Tongue (tissue), 2 donors: ENCODE data around the gene UBA52. TPM values are rescaled to one million over a fixed set of nuclear protein-coding genes. Genes with fewer than 3 reads are reported as not detected.
A peak's percentile ranks its signal among the peaks of the same experiment; 100 is the strongest.
"Not testable (repeated sequence)": the region's sequence is repeated elsewhere in the genome, so short reads cannot be mapped to it uniquely, and the experiment has no call there.

ENCODE experiments used
- DNase-seq: peaks from one replicate; pipeline ENCODE4 v3.0.0-alpha.2; 2015
- total RNA-seq: library from RNA; depleted of rRNA; stranded (reverse); fragments of >200 nt; gene quantifications from one replicate; pipeline ENCODE4 v1.2.3, GENCODE V29; 2014

The UBA52 gene
- total RNA-seq, 1 donor from 2014 or later, result 385 TPM

DNA sequence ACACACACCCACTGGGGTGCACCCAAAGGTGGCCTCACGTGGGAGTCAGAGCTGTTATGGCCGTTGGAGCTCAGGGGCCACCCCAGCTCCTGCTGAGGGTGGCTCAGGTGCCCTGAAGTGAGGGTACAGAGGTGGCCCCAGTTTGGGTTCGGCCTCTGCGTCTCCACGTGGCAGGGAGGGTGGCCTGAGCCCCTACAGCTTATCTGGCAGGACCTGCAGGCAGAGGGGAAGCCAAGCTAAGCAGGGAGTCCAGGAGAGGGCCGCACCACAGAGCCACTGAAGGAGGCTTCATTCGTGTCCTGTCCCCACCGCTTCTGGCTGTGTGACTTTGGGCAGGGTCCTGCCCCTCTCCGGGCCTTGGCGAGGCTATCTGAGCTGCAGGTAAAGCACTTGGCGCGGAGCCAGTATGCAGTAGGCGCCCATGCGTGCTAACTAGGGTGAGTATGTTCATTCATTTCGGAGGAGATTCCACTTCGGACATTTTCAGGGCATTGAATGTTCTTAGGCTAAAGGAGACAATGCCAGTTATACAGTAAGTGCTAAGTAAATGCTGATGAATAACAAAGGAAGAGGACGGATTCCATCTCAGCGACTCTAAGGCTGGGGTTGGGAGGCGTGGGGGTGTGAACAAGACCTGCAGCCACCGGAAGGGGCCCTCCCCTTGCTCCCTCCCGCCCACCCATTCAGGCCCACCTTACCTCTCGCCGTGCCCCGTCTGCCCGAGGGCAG, 21.9 kb downstream of the UBA52 start:
- DNase-seq, result no peak

- peak; percentile 89 for DNase-seq
Measured at GRCh38 chr19:18594096-18594823, 22.6 kb downstream of the UBA52 start.

- DNase-seq, result no peak
Measured at GRCh38 chr19:18594824-18595373, 23.2 kb downstream of the UBA52 start.

GRCh38 chr19:18595475-18595874, 23.8 kb downstream of the UBA52 start:
- no peak for DNase-seq

GRCh38 chr19:18596752-18597157, 25.1 kb downstream of the UBA52 start:
- no peak for DNase-seq

DNA sequence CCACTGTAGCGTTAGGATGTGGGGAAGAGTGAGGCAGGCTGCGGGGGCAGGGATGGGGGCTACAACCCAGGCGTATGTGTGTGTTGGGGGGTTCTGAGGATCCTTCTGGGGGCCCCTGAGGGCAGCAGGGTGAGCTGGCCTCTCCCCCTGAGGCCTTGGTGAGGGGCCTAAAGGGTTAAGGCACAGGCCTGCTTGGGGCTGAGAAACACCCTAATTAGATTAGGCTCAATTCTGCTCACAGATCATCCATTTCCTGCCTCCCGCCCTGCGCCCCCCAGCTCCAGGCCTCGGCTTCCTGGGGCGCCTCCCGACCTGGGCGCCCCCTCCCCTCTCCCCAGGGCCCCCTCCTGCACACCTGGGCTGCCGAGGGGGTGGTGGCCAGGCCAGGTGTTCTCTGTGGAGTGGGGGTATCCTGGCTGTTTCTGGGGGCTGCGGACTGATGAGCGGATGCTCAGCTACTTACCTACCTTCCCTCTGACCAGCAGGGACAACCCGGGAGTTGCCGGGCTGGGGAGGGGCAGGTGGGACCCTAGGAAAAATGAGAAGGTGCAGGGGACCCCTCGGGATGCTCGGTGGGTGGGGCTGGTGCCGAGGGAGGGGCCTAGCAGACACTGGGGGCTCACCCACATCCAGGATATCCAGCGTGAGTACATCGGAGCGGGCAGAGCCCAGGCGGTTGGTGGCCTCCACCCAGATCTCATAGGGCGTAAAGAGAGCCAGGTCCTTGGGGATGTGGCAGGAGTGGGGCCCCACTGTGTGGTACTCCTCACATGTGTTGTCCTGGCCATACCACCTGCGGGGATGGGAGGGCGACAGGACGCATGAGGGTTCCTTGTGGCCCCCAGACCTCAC, 26.4 kb downstream of the UBA52 start:
- no peak for DNase-seq

DNA sequence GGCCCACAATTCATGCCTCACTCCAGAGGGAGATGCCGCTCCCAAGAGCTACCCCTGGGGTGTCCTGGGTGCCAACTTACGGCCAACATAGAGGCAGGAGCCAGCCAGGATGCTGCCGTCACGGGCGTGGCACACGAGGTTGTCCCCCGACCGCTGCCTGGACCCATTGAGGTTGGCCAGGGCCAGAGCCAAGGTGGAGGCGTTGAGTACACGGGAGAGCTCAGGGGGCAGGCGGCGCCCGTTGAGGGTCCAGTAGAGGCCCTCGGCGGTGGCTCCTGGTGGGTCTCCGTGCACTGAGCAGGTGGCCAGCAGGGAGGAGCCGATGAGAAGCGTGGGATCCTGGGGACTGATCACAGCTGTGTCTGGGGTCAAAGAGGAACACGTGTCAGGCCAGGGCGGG, 27.8 kb downstream of the UBA52 start:
- DNase-seq, result no peak

DNA sequence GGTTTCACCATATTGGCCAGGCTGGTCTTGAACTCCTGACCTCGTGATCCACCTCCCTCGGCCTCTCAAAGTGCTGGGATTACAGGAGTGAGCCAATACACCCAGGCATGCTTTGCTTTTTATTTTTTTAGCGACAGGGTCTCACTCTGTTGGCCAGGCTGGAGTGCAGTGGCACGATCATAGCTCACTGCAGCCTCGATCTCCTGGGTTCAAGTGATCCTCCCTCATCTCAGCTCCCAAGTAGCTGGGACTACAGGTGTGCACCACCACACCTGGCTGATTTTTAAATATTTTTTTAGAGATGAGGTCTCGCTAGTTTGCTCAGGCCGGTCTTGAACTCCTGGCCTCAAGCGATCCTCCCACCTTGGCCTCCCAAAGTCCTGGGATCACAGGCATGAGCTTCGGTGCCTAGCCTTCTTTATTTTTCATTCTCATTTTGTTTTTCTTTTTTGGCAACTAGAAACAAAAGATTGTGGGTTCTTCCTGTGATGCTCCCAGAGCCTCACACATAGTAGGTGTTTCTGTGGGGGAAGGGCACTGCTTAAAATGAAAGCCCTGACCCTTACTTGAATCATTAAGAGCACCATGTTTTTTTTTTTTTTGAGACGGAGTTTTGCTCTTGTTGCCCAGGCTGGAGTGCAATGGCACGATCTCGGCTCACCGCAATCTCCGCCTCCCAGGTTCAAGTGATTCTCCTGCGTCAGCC, 29.2 kb downstream of the UBA52 start:
- not testable (repeated sequence) for DNase-seq

DNA sequence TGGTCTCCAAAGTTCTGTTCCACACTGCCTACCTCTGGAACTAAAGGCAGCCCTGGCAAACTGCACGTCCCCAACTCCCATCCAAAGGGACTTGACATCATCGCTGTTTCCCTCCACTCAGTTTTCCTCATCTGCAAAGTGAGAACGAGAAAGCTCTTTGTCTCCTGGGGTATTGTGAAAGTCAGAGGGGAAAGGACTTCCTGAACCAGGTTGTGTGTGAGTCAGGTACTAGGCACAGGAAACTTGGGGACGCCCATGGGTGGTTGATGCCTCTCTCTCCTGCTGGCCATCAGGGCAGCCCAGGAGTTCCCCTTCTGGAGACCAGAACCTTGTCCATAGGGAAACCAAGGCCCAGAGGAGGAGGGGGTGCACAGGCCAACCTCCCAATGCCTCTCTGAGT, 30.2 kb downstream of the UBA52 start:
- DNase-seq, result no peak

- no peak for DNase-seq
Measured at GRCh38 chr19:18603255-18603957, 31.7 kb downstream of the UBA52 start.

DNA sequence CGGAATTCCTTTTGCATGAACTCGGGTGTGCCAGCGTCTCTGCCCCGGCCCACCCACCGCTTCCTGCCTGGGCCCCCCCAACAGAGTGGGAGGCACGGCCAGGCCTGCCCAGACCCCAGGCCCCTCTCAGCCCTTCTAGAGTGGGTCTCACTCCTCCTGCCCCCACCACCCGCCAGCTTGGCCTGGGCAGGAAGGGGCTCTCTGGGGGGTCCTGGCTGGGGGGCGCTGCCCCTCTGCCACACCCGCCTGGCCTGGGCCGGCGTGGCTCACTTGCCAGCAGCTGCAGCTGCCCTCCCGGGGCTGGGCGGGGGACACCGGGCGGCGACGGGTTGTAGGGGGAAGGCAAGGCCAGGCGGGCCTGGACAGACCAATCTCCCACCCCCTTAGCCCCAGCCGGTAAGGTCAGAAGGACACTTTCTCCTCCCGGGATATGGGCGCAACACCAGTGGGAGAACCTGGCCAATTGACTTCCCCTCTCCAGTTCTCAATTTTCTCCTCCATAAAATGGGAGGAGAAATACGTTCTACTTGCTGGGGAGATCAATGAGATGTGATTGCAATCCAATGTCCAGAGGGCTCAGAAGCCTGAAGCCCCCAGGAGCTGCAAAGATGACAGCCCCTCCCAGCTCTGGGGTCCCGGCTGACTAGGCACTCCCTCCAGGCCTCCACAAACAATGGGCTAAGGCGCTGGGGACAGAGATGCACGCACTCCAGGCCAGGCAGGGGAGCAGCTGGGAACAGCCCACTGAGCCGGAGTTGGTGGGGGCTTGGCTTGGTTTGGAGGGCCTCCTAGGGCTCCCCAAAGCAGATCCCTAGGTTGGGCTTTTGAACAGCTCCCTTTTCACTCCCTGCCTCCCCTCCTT, 32.5 kb downstream of the UBA52 start:
- DNase-seq, result no peak

GRCh38 chr19:18604820-18605159, 33.1 kb downstream of the UBA52 start:
- DNase-seq, result no peak

GRCh38 chr19:18605196-18605545, 33.5 kb downstream of the UBA52 start:
- DNase-seq, result no peak

DNA sequence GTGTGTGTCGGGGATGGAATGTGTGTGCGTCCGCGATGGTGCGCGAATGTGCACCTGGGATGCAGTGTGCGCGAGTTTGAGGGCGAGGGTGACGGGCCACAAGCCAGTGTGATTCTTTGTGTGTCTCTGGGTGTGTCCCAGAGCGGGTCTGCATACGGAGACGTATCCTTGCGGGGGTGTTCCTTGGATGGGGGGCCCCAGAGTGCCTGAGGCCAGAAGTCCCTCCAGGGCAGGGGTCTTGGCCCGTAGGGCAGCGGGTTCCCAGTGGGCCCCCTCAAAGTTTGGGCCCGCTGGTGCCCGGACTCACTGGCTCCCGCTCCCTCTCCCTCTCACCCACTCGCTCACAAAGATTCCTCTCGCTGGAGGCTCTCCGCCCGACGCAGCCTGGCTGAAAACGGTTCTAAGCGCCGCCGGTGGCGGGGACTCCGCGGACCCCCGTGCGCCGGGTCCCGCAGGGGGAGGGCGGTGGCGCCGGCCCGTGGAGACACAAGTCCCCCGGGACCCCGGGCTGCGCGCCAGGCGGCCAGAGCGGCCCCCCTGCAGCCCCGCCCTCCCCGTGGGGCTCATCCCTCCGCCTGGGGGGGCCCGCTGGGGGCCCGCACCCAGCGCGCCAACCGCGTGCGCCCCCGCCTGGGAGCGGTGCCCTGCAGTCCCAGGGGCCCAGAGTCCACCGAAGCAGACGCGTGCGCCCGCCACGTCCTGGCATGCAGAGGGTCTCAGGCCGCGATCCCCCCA, 34.1 kb downstream of the UBA52 start:
- no peak for DNase-seq

GRCh38 chr19:18606281-18607225, 34.9 kb downstream of the UBA52 start, which contains the start of gene CRLF1:
TSS of gene CRLF1 (minus strand) at chr19:18606799. CDS start at chr19:18606656, 143 bp downstream.
- DNase-seq, result no peak

DNA sequence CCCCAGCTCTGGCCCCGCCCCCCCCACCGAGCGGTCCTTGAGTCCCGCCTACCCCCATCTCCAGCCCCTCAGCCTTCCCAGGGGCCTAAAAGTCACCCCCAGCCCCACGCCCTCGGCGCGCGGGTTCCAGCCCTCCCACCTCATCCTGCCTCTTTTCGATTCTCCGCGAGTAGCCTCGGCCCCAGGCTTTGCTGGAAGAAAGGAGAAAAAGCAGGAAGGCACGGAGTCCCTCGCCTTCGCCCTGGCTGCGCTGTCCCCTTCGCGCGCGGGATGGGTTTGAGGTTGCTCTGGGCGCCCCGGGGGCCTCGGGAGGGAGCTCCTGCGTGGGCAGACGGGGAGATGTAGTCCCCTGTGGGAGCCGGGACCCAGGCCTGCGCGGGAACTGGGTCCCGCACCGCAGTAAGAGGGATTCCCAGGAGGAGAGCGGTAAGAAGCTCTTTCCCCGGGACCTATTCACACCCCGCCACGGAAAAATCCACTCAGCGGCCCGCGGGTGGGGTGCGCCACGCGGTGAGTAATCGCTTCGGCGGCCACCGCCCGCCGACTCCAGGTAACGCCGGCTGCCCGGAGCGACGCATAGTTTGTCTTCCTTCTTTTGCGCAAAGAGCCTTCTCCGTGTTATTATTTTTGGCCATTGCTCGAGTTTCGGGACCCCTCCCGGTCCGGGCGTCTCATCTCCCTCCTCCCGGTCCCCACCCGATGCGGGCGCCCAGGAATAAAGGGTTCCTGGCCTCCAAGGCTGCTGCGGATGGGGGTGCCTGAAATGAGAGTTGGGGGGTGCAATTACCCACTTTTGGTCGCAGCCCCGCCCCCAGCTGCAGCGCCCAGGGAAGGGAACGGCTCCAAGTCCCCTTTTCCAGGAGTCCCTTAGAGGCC, 35.8 kb downstream of the UBA52 start:
- no peak for DNase-seq

DNA sequence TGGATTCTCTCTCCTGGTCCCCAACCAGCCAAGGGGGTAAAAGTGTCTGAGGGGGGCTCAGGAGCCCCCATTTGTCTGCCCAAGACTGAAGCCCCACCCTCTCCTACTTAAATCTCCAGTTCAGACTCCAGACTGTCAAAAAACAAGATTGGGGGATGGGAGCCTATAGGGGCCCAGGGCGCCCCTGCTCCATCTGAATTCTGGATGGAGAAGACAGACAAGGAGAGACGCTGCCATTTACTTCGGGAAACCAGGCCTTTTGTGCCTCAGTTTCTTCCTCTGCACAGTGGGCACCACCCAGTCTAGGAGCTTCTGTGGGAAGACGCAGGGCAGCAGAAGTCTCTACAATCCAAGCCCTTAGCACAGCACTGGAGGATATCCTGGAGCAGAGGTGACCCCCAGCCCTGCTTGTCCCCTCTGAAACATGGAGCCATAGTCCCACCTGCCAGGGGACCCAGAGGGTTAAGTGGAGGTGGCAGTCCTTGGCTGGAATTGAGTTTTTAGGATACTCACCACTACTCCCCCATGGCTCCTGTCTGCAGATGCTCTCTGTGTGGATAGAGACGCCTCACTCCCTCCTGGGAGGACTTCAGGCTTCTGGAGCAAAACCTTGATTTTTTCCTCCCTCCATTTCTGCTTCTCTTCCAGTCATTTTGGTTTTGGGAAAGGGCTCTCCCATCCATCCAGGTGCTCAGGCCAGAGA, 36.6 kb downstream of the UBA52 start:
- no peak for DNase-seq
